ENCODE results near the gene C4orf51.
A peak's percentile ranks its signal among the peaks of the same experiment; 100 is the strongest.
"Not testable (repeated sequence)": the region's sequence is repeated elsewhere in the genome, so short reads cannot be mapped to it uniquely, and the experiment has no call there.

C4orf51 gene

DNA sequence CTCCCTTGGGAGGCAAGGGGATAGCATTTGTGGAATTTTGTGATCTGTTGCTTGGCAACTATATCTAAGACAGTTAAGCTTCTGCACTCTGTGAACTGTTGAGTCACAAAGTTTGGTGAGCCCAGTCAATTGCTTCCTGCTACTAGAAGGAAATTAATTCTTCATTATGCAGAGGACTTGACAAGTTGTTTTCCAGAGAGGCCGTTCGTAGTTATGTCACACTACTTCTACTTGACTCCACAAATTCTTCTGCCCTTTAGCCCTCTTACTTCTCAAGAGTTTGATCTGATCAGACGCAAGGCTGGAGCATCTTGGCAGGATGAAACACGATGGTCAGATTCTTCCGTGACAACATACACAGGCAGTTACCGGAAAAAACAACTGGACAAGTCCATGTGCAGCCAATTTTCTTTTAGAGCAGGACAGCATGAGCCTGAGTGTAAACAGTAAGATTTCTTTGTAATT, at the start of gene C4orf51:
C4orf51 (plus strand) TSS at position 156 of the 465 bp plus-strand sequence; CDS start at position 214, 58 bp downstream.
- DNase-seq (ENCODE audit: low read depth), result peak; percentile 42

DNA sequence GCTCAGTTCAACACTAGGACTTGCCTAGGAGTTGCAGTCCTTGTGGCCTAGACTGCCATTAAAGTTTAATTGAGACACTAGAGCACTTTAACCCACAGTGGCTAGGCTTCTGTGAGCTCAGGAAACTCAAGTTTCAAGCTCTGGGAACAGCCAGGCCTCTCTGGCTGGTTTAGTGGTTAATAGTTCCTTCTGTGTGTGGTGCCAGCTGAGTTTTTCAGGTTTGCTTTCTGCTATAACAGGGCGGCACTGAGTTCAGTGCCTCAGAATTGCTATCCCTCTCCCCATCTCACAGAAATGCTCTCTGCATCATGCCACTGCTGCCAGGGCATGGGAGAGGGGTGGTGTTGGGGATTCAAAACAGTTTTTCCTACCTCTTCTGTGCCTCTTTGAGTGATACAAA, 44.8 kb upstream of the C4orf51 start:
- DNase-seq (ENCODE audit: low read depth), result no peak

DNA sequence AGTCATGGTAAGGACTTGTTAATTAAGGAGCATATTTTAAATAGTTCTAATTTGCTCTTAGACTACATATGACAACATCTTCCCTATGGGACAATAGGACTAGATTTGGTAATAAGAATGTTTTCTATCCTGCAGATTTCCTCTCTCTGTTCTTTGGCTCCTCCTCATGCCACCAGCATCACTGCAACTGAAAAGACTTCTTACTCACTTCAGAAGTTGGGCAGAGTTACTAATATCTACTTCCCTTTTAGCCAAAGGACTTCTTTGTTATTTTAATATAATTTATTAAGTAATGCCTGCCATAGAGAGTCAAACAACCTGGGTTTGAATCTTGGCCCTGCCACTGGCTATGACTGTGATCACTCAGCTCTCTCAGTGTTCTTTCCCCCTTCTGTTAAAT, 44.3 kb upstream of the C4orf51 start:
- no peak for DNase-seq (ENCODE audit: low read depth)

DNA sequence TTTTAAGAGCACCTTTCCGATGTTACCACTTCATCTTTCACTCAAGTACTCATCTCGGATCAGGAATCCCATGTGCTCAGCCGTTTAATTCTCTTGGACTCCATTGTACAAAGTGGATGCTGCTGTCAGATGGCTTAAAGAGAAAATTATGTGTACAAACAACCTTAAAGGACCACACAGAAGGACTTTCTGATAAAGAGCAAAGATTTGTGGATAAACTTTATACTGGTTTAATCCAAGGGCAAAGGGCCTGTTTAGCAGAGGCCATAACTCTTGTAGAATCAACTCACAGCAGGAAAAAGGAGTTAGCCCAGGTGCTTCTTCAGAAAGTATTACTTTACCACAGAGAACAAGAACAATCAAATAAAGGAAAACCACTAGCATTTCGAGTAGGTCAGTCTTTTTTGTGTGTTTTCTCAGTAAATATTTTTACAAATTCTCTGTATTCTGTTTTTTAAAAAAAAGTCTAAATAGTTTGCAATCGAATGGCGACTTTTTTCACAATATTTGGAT, 40.7 kb upstream of the C4orf51 start:
- no peak for DNase-seq (ENCODE audit: low read depth)

DNA sequence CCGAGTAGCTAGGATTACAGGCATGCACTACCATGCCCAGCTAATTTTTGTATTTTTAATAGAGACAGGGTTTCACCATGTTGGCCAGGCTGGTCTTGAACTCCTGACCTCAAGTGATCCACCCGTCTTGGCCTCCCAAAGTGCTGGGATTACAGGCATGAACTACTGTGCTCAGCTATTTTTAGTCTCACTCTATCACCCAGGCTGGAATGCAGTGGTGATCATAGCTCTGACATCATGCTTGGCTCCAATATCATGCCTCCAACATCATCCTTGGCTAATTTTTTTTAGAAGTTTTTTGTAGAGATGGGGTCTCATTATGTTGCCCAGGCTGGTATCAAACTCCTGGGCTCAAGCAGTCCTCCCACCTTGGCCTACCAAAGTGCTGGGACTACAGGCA, 39.7 kb upstream of the C4orf51 start:
- DNase-seq (ENCODE audit: low read depth), result peak; percentile 22

DNA sequence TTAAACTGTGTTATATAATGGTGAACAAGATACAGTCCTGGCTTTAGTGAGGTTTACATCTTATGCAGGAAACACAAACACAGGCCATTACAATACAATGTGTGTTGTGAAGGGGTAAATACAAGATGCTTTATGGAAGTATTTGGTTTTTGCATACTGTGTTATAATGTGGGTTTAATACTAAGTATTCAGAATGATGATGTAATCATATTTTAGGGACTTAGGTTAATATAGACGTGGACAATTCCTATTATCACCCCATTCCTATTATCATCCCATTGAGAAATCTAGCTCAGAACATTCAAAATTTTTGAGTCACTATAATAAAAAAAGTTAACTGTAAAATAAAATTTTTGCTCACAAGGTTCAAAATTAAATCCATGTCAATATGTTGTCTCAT, 36.7 kb upstream of the C4orf51 start:
- no peak for DNase-seq (ENCODE audit: low read depth)

DNA sequence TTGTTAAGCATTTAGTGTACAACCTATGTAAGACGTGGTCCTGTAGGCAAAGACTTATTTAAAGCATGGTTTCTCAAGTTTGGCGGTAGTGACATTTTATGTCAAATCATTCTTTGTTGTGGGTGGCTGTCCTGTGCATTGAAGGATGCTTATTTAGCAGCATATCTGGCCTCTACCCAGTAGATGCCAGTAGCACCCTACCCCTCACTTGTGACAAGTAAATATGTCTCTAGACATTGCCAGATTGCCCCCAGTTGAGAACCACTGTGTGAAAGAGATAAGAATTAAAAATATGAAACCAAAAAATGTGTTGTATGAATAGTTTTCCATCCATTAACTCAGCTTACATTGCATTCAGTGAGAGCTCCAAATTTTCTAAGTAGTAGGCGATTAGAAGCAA, 35.2 kb upstream of the C4orf51 start:
- DNase-seq (ENCODE audit: low read depth), result no peak

DNA sequence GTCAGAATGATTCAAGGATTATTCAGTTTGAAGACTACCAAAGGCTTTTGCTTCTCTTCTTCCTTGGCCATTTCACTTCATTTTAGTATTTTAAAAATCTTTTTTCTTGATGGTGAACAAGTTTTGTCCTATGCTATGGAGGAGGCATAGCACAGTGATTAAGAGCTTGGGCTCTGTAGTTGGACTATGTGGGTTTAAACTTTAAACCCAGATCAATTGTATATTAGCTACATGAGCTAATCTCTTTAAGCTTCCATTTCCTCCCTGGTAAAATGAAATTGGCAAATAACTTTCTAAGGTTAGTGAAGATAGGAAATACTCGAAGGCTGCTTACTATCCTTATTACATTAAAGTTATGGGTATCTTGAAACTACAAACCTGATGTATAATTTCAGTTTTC, 23.8 kb upstream of the C4orf51 start:
- no peak for DNase-seq (ENCODE audit: low read depth)

DNA sequence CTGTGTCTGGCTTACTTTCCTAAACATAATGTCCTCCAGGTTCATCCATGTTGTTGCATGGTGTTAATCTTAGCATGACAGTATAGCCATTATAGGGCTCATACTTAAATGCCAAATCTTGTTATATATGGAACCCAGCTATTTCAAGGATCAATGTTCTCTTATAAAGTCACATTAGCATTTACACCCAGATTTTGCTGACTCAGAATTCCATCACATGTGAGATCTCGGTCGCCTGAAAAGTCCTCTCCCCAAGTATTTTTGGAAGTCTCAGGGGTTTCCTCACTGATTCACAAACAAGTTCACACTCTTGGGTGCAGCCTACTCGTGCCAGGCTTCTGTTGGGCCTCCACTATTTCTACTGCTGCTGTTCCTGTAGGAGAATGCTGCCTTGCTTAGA, 19.9 kb upstream of the C4orf51 start:
- no peak for DNase-seq (ENCODE audit: low read depth)

DNA sequence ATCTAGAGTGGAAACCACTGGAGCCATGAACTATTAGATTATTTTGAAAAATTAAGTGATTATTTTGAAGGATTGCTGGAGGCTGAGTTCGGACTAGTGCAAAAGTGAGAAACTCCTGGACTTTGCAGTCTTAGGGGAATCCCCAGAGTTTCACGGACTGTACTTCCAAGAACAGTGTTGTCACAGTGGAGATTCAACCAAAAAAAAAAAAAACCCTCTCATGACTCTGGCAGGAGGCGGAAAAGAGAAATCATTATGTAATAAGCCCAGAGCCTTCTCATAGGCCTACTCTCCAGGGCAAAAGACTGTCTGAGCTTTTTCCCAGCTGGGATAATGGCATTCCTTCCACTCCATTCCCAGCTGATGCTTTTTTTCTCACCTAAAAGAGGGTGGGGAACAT, 16.8 kb upstream of the C4orf51 start:
- DNase-seq (ENCODE audit: low read depth), result no peak

DNA sequence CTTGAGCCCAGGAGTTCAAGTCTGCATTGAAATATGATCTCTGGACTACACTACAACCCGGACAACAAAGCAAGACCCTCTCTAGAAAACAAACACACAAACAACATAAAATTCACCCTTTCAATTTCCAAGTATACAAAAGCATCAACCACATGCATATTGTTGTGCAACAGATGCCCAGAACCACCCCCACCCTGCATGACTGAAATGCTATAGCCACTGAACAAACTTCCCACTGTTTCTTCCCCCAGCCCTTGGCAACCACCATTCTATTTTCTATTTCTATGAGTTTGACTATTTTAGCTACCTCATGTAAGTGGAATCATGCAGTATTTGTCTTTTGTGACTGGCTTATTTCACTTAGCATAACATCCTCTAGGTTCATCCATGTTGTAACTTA, 14.2 kb upstream of the C4orf51 start:
- DNase-seq (ENCODE audit: low read depth), result no peak

DNA sequence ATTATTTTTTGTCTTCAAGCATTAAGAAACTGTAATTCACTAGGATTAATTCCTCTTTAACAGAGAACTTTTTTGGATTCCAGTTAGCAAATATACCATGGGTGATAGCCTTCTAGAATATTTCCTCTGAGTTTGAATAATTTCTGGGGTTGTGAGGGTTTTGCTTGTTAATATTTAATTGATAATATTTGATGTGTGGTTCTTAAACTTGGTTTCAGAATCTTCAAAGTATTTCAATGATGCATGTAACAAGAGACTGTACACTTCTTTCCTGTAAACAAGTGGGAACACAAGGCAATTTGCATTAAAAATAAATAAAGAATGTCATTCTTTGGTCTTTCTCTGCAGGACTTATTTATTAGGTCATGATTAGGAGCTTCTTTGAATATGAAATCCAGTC, 9.5 kb upstream of the C4orf51 start:
- DNase-seq (ENCODE audit: low read depth), result no peak

DNA sequence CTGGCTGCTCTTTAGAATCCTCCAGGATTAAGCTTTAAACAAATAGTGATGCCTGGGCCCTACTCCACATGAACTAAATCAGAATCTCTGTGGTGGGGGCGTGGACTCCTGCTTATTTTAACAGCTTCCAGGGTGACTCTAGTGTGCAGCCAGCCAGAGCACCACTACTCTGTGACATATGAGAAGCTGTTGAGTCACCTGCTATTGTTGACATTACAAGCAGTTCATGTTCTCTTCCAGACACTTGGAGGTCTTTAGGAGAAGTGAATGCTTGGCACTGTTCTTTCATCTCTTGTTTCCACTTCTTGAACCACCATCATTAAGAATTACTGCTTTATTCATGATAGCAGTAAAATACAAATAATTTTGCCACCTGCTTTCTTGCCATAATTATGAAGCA, 426 bp upstream of the C4orf51 start:
- DNase-seq (ENCODE audit: low read depth), result peak; percentile 57

DNA sequence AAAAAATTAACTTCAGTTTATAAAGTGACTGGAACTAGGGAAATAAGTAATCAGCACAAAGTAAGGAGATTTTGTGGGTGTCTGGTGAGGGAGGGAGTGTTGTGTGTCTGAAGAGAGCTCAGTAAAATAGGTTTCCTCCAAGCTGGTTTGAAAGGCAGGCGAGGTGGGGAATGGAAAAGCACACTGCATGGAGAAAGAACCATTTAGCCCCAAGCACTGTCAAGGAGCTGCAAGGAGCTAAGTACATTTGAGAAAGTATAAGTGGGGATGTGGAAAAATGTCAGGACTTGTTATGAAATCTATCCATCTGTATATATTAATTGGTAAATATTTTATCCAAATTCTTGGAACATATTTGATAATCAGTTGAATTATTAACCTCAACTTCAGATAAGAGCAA, 956 bp downstream of the C4orf51 start:
- DNase-seq (ENCODE audit: low read depth), result no peak

DNA sequence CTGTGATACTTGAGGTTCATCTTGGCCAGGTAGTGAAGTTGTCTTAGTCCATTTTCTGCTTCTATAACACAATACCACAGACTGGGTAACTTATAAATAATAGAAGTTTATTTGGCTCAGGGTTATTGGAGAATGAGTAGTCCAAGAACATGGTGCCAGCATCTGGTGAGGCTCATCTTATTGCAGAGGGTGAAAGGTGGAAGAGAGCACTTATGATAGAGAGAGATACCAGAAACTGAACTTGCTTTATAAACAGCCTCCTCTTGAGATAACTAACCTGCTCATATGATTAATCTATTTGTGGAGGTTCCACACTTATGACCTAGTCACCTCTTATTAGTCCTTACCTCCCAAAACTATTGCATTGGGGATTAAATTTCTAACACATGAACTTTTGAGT, 1.6 kb downstream of the C4orf51 start:
- DNase-seq (ENCODE audit: low read depth), result no peak

DNA sequence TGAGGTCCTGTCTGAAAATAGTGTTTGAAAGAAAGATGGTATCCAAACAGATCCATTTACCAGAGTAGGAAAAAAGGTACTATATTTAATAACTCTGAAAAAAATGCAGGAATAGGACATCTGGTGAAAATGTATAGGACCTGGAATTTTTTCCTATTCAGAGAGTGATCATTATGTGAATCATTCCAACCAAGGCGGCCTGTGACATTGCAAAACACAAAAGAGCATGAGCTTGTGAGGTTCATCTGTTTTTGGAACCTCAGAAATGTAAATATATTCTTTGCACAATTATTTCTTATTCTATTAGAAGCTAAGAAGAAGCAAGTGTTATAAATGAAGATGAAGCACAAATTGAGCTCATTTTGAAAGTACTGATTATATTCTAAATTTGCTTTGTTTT, 2.0 kb downstream of the C4orf51 start:
- DNase-seq (ENCODE audit: low read depth), result no peak

DNA sequence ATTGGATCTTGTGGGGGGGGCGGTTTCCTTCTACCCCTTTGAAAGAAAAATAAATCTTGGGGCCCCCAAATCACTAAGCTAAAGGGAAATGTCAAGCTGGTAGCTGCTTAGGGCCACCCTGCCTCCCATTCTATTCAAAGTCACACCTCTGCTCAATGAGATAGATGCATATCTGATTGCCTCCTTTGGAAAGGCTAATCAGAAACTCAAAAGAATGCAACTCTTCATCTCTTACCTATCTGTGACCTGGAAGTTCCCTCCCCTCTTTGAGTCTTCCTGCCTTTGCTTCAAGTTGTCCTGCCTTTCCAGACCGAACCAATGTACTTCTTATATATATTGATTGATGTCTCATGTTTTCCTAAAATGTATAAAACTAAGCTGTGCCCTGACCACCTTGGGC, 7.0 kb downstream of the C4orf51 start:
- no peak for DNase-seq (ENCODE audit: low read depth)

DNA sequence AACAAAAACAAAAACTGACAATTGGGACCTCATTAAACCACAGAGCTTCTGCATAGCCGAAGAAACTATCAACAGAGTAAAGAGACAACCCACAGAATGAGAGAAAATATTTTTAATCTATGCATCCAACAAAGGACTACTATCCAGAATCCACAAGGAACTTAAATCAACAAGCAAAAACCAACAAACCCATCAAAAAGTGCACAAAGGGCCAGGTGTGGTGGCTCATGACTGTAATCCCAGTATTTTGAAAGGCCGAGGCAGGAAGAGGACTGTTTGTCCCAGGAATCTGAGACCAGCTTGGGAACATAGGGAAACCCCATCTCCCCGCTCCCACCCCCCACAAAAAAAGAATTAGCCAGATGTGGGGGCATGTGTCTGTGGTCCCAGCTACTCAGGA, 10.7 kb downstream of the C4orf51 start:
- no peak for DNase-seq (ENCODE audit: low read depth)

DNA sequence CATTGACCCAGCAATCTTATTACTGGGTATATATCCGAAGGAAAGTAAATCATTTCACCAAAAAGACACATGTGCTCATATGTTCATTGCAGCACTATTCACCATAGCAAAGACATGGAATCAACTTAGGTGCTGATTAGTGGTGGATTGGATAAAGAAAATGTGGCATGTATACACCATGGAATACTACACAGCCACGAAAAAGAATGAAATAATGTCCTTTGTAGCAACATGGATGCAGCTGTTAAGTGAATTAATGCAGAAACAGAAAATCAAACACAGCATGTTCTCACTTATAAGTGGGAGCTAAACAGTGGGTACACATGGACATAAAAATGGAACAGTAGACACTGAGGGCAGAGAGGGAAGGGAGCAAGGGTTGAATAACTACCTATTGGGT, 11.5 kb downstream of the C4orf51 start:
- not testable (repeated sequence) for DNase-seq (ENCODE audit: low read depth)

DNA sequence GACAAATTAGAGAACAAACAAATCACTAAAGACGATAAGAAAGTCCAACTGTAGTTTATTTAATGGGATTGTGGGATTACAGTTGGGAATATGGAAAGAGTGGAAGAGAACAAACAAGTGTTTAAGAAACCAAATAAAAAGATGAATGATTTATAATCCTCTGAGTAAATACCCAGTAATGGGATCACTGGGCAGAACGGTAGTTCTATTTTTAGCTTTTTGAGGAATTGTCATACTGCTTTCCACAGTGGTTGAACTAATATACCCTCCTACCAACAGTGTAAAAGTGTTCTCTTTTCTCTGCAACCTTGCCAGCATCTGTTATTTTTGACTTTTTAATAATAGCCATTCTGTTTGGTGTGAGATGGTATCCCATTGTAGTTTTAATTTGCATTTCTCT, 15.0 kb downstream of the C4orf51 start:
- DNase-seq (ENCODE audit: low read depth), result no peak

DNA sequence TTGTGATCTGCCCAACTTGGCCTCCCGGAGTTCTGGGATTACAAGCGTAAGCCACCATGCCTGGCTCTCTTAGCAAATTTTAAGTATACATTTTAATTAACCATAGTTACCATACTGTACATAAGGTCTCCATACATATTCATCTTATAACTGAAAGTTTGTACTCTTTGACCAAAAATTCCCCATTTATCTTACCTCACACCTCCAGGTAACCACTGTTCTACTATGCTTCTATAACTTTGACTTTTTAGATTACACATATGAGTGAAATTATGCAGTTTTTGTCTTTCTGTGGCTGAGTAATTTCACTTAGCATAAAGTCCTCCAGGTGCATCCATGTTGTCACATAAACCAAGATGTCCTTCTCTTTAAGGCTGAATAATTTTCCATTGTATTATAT, 17.4 kb downstream of the C4orf51 start:
- no peak for DNase-seq (ENCODE audit: low read depth)

DNA sequence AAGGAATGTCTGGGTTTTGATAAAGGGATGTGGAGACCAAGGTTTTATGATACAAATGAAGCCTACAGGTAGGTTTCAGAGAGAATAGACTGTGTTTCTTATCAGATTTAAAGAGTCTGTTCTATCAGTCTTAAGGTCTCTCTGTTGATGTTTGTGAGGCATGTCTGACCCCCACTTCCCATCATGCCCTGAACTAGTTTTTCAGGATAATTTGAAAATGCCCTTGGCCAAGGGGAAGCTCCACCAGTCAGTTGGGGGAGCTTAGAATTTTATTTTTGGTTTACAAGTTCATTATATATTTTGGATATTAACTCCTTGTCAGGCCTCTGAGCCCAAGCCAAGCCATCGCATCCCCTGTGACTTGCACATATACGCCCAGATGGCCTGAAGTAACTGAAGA, 18.6 kb downstream of the C4orf51 start:
- DNase-seq (ENCODE audit: low read depth), result no peak

DNA sequence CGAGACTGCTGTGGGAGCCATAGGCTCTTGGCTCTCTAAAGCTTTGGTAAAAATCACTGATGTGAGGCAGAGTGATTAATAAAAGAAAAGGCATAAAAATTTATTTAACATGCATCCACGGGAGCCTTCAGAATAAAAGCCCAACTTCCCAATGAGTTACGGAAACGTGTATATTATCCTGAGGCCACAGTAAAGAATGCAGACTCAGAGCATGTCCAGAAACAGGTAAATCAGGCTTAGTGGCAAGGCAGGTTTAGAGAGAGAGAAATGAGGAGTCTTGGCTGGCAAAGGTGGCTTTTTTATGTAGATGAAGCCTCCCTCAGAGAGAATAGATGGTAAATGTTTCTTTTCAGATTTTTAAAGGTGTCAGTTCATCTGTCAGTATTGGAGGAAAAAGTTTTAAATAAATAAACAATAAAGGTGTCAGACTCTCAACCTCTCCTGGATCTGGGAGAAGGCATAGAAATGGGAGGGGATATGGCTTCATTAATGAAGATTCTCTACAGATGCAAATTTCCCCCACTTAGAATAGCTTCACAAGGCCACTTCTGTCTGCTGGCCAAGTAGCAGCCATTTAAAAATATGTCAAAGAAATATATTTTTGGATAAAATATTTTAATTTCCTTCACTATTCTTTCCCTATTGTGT, 24.0 kb downstream of the C4orf51 start:
- DNase-seq (ENCODE audit: low read depth), result no peak

DNA sequence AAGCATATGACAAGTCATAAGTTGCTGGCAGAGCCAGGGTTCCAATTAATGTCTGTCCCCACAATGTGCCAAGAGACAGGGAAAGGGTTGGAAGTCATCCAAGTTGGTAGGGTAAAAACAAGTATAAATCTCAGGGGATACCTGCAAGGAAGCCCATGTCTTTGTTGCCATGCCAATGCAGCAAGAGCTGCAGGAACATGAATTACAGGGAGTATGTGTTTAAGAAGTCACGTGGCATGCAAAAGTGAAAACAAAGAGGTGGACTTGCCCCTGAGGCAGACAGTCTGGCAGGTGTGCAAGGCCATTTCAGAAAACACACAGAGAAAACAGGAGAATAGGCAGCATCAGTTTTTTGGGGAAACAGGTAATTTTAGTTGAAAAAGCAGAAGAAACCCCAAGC, 29.4 kb downstream of the C4orf51 start:
- DNase-seq (ENCODE audit: low read depth), result no peak
